Measurements from ENCODE around the gene MGAT5.

Gene MGAT5

DNA sequence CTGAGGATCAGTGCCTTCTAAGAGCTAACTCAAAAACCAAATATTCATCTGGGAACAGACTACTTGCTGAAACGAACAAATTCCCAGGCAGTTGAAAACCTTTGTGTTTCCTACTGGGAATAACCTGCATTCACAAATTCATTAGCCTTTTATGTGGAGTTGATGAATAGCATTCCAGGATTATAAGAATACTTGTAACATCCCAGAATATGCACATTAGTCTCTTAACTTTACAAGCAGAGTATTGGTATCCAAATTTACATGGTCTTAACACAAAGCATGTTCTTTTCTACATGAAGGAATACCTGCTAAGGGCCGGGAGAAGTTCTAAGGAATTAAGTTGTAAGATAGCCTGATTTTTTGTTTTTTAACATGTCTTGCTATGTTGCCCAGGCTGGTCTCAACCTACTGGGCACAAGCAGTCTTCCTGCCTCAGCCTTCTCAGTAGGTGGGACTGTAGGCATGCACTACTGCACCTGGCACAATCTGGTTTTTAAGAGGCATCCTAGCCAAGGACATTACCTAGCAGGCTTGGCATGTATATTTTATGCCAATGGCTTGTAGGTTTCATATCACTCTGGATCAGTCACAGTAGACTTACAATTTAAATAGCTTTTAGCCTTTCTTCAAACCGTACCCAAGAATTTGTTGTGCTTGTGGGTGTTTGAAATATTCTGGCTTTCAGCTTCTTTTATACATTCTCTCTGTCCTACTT, 50.7 kb downstream of the MGAT5 start:
- no peak for TF ChIP-seq ZNF274 (IDR thresholded peaks at IDR 0.05; ENCODE audit: low read depth, low read length)
- H3K4me3 ChIP-seq (ENCODE audit: low read length): no peak overlapping the region

DNA sequence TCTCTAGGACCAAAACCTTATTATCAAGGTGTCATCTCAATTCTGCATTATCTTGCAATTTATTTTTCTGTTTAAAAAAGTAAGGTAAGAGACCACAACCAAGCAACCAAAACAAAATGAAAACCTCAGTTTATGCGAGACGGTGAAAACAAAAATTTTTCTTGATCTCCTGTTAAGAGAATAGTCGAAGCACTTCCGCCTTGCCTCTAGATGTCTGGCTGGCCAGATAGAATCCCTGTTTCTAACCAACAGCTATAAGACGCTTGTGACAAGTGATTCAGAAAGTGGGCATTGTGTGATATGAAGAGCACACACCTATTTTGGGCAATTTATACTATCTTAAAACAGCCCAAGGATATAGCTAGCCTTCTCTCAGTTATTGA, 51.2 kb downstream of the MGAT5 start:
- TF ChIP-seq ZNF274 (IDR thresholded peaks at IDR 0.05; ENCODE audit: low read depth, low read length): no peak
- no peak overlapping the region for H3K4me3 ChIP-seq (ENCODE audit: low read length)

DNA sequence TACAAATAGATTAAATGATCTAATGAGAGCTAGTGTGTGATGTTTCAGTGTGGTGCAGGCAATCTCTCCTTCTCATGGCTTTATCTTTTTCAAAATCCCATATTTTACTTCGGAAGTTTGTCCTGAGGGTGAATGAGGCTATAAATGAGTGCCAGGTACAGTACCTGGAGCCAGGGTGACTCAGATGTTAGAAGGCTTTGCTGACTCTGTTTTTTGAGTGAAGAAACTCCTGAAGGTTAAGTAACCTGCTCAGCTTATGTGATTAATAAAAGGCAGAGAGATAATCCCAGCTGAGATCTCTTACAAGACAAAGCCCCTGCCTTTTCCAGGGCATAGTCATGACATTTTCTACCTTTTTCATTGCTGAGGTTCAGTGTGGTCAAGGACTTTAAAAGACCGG, 52.6 kb downstream of the MGAT5 start:
- no peak overlapping the region for H3K4me3 ChIP-seq (ENCODE audit: low read length)
- no peak for TF ChIP-seq ZNF274 (IDR thresholded peaks at IDR 0.05; ENCODE audit: low read depth, low read length)

DNA sequence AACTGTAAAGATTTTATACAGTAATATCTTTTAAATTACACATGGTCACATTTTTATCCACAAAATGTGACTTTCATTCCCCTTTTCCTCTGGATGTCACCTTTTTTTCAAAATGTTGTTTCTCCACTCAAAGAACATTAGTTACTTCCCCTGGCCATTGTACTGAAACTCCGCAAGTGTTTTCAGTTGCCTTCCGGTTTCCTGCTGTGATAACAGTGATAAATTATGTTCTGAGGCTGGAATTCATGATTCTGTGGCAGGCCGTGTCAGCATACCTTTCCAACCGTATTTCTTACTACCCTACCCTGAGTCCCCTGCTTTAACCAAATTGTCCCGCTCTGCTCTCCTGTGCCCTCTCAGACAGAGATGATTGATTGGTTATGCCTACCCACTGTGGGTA, 53.5 kb downstream of the MGAT5 start:
- no peak for TF ChIP-seq ZNF274 (IDR thresholded peaks at IDR 0.05; ENCODE audit: low read depth, low read length)
- no peak overlapping the region for H3K4me3 ChIP-seq (ENCODE audit: low read length)

DNA sequence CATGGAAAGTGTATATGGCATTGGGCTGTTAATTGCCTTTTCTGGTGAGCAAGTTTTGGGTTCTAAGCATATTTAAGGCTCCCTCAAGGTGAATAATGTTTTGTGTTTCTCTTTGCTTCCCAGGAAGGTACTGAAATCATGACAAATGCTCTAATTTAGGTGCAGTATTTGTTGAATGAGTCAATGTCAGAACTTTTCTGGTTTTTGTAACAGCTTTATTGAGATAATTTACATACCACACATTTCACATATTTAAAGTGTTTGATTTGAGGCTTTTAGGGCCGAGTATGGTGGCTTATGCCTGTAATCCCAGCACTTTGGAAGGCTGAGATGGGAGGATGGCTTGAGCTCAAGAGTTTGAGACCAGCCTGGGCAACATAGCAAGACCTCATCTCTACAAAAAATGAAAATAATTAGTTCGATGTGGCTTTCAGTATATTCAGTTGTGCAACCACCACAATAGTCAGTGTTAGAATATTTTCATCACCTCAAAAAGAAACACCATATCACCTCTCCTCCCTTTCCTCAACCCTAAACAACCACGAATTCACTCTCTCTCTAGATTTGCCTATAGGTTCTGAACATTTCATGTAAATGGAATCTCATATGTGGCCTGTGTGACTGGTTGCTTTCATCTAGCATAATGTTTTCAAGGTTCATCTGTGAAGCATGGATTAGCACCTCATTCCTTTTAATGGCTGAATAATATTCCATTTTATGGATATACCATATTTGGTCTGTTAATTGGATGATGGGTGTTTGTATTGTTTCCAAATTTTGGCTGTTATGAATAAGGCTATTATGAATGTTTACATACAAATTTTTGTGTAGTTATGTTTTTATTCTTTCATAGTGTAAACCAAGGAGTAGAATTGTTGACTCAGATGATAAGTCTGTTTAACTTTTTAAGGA, 54.9 kb downstream of the MGAT5 start:
- no peak for TF ChIP-seq ZNF274 (IDR thresholded peaks at IDR 0.05; ENCODE audit: low read depth, low read length)
- H3K4me3 ChIP-seq (ENCODE audit: low read length): no peak overlapping the region

DNA sequence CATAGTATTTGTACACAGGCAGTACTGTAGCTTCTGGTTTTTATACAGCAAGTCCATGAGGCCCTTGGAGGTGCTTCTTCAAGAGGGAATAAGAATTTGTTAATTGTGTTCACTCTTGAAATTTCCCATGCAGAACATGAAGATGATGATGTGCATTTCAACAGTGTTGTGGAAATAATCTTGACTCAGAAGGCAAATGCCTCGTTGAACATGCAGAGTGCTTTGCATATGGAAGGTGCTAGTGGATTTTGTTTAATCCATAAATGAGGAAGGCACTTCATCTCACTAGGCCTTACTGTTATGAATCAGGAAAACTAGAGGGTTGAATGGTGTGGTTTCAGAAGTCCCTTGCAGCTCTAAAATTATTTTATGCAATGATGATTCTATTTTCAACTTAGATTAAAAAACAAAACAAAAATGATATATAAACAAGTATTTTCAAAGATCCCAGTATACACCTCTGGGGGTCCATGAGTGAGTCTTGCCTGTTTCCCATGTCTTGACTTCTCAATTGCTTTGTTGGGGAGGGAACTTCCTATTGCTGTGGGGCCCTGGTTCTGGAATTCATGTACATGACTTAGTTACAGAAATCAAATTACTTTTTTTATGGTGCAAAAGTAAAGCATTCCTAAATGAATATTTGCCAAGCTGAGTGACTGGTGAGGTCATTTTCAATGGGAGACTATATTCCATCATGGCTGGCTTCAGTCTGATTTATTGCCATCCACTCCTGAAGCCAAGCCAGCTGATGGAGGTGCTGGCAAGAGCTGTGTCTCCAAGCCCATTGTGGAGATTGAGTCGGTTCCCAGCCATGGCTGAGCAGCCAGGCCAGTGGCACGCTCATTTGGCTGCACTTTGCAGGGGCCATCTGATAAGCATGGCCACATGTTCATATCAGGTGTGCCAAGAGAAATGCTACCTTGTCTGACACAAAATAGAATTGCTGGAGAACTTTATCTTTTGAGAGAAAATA, 56.5 kb downstream of the MGAT5 start:
- H3K4me3 ChIP-seq (ENCODE audit: low read length): no peak overlapping the region
- no peak for TF ChIP-seq ZNF274 (IDR thresholded peaks at IDR 0.05; ENCODE audit: low read depth, low read length)

DNA sequence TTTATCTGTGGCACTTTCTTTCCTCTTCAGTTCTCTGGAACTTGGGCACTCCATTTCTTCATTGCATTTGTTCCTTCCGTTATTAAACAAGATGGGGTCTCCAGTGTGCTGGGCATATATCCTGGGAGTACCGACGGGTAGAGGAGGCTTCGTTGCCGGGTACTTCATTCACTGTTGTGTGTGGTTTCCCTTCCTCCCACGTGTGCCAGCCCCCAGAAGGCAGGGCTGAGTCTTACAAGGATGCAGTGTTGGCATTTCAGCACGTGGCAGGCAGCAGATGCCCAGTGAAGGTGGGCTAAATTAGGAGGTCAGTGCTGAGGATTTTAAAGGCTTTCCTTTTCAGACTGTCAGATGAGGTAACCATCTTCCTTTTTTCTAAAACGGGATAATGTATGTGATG, 58.6 kb downstream of the MGAT5 start:
- no peak for TF ChIP-seq ZNF274 (IDR thresholded peaks at IDR 0.05; ENCODE audit: low read depth, low read length)
- no peak overlapping the region for H3K4me3 ChIP-seq (ENCODE audit: low read length)

DNA sequence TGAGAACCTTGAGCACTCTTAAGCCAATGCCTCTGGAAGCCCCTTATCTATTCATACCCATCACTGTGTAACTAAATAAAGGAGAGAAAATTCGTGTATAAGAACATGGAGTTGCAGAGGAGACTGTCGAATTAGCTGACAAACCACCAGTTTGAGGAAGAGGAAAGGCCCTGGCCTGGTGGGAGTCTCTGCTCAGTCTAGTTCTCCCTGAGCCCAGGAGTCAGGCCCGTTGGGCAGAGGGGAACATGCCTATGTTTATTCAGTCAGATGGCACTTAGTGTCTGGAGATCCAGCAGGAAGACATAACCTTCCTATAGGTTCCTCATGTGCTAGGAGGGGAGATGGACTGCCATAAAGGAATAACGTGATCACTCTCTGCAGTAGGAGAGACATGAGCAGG, 60.3 kb downstream of the MGAT5 start:
- no peak overlapping the region for H3K4me3 ChIP-seq (ENCODE audit: low read length)
- TF ChIP-seq ZNF274 (IDR thresholded peaks at IDR 0.05; ENCODE audit: low read depth, low read length): no peak

DNA sequence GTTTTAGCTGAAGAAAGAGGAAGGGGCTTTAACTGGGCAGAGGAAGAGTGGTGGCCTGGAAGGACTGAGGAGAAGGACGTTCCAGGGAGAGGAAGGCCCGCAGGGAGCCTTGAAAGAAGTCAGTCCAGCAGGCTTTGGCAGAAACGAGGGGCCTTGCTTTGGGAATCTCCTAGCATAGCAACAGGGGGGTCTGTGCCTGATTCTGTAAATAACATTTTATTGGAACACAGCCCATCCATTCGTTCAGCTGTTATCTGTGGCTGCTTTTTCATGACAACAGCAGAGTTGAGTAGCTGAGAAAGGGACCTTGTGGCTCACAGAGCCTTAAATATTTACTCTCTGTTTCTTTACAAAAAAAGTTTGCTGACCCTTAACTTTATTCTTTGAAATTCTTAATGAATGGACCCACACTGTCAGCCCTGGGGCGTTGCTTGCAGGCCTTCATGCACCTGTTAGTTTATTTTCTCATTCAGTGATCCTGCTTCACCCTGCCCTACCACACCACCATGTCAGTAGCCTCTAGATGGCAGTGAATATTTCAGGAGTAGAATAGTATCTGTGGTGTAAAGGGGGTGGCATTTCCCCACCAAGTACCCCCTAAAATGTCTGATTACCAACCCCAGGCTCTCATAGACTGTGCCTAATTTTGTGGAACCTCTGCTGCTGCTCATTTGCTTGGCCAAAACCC, 61.0 kb downstream of the MGAT5 start:
- no peak overlapping the region for H3K4me3 ChIP-seq (ENCODE audit: low read length)
- no peak for TF ChIP-seq ZNF274 (IDR thresholded peaks at IDR 0.05; ENCODE audit: low read depth, low read length)

DNA sequence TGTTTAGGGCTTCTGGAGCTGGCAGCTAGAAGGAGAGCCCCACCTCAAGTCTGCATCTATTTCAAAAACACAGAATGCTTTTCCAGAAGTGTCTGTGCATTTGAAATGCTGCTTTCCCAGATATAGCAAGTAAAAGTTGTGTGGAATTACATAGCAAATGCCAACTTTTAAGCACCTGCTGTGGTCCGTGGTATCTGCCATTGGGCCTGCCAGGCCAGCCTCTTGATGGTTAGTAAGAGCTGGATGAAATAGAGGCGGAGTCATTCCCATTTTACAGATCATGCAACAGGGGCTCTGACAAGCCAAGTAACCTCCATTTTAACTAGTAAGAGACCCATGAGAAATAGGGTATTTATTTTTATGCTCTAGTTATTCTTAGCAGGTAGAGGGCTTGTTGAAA, 61.6 kb downstream of the MGAT5 start:
- no peak for TF ChIP-seq ZNF274 (IDR thresholded peaks at IDR 0.05; ENCODE audit: low read depth, low read length)
- no peak overlapping the region for H3K4me3 ChIP-seq (ENCODE audit: low read length)

DNA sequence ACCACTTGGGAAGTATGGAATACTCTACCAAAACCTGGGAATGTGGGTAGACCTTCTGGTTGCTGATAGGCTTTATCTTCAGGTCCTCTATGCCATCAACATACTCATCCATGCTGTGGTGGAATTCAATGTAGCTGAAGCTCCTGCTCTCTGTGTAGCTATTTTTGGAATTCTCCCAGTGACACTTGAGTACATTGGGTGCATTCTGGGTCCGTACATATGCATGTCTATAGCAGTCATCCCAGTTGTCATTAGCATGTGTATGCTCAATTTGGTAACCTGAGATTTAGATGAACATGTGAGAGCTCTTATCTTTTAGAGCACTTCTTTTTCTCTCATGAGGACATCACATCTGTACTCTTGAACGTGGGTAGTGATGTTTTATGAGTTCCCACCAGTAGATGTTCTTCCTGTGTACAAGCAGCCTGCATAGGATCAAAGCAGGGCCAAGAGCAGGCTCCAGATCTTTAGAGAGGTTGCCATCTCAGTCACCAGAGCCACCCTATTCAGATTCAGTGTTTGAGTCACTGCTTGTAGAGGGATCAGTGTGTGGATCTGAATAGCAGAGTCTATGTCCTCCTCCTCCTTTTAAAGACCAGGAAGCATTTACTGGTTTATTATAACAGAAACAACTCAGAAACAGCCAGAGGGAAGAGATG, 65.9 kb downstream of the MGAT5 start:
- H3K4me3 ChIP-seq (ENCODE audit: low read length): no peak overlapping the region
- TF ChIP-seq ZNF274 (IDR thresholded peaks at IDR 0.05; ENCODE audit: low read depth, low read length): no peak

DNA sequence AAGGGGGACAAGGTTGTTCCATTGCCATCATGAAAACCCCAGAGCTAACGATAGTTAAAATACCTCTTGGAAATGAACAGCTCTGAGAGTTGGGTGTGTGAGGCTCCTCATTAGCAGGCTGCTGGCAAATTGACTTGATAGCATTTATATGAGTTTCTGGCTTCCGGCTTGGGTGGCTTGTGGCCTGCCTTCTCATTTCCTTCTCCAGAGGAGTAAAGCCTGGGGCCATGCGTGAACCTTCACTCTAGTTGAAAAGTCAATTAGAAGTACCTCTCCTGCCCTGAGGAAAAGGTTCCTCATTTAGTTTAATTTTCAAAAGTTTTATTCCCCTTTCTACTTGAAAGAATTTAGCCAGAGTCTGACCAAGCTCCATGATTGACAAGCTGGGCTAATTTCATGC, 67.1 kb downstream of the MGAT5 start:
- no peak for TF ChIP-seq ZNF274 (IDR thresholded peaks at IDR 0.05; ENCODE audit: low read depth, low read length)

DNA sequence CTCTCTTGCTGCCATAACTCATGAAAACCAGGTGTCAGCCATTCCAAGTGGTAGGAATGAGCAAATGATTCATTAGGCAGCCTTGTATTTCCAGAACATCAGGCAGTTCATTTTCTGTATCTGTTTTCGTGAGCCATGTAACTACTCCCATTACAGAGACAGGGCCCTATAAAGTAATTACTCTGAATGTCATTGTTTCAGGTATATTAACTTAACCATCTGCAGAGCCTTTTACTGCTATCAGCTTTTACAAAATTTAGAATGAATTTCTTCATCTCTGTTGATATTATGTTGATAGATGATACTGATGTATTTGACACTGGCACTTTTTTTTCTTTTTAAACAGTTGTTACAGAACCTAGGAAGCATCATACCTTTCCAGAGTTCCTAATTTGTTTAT, 69.9 kb downstream of the MGAT5 start:
- TF ChIP-seq ZNF274 (IDR thresholded peaks at IDR 0.05; ENCODE audit: low read depth, low read length): no peak
- no peak overlapping the region for H3K4me3 ChIP-seq (ENCODE audit: low read length)

More for the DNA sequence above, 67.1 kb downstream of the MGAT5 start:
- H3K4me3 ChIP-seq (ENCODE audit: low read length): no peak overlapping the region

Measured in GM08714 (cell line).